Cardiac muscle cell (in vitro differentiated cells and primary cell): ENCODE data around the gene LUZP1. TPM values are rescaled to one million over a fixed set of nuclear protein-coding genes. Genes with fewer than 3 reads are reported as not detected.

Experiments
- DNase-seq, 2 donors: peaks; one replicate each; pipeline versions ENCODE4 v3.0.0 to v3.0.0-alpha.2; 2010 to 2017; ENCODE audit warnings: low read depth in 1 of 2, low spot score in 1 of 2
- H3K27ac ChIP-seq: fragments of 200-600 bp; sonication (generic); 2 replicates; pipeline ENCODE4 v1.5.1; 2016
- H3K27me3 ChIP-seq: fragments of 200-600 bp; sonication (generic); 2 replicates; pipeline ENCODE4 v1.6.0; 2016; ENCODE audit warnings: control low read depth
- H3K36me3 ChIP-seq: fragments of 200-600 bp; sonication (generic); 2 replicates; pipeline ENCODE4 v1.5.1; 2016; ENCODE audit warnings: control low read depth
- H3K4me1 ChIP-seq: fragments of 200-600 bp; sonication (generic); 2 replicates; pipeline ENCODE4 v1.8.1; 2017; ENCODE audit warnings: low read depth, mild to moderate bottlenecking, mixed run types
- H3K4me3 ChIP-seq: fragments of 200-600 bp; sonication (generic); 2 replicates; pipeline ENCODE4 v1.5.1; 2016; ENCODE audit warnings: mild to moderate bottlenecking
- H3K9me3 ChIP-seq: fragments of 200-600 bp; sonication (generic); 2 replicates; pipeline ENCODE4 v1.5.1; 2017; ENCODE audit warnings: low read depth, mild to moderate bottlenecking, control low read depth
- CTCF ChIP-seq: IDR thresholded peaks from 2 replicates; pipeline ENCODE4 v1.5.1; 2012; ENCODE audit warnings: low read depth, mild to moderate bottlenecking, low read length
- polyA plus RNA-seq: library from polyadenylated mRNA; unstranded; fragments of >200 nt; fragmentation: Nextera tagmentation; extraction: Ambion mirVana; gene quantifications from 2 replicates; pipeline ENCODE4 v1.2.1, GENCODE V29; 2016
- total RNA-seq: library from RNA; depleted of rRNA; stranded (reverse); fragments of >200 nt; gene quantifications from 2 replicates; pipeline ENCODE4 v1.2.3, GENCODE V29; 2016

The LUZP1 gene
- total and polyA plus RNA-seq, 2 experiments from 2014 or later: 26.6 to 35.2 TPM

GRCh38 chr1:23177031-23177430 lies 8.4 kb upstream of the LUZP1 start:
- peak overlapping the region; percentile 11 for H3K4me3 ChIP-seq
- DNase-seq: peak in 1 of 2 donors; percentile 21
- no peak for TF ChIP-seq CTCF
- no peaks in the 10 kb centered on the region for H3K9me3 ChIP-seq
- H3K27me3 ChIP-seq: peaks cover 32% of the 10 kb centered on the region
- peaks cover 7% of the 10 kb centered on the region for H3K4me1 ChIP-seq
- H3K27ac ChIP-seq: peak overlapping the region; percentile 24
- no peaks in the 10 kb centered on the region for H3K36me3 ChIP-seq

DNA sequence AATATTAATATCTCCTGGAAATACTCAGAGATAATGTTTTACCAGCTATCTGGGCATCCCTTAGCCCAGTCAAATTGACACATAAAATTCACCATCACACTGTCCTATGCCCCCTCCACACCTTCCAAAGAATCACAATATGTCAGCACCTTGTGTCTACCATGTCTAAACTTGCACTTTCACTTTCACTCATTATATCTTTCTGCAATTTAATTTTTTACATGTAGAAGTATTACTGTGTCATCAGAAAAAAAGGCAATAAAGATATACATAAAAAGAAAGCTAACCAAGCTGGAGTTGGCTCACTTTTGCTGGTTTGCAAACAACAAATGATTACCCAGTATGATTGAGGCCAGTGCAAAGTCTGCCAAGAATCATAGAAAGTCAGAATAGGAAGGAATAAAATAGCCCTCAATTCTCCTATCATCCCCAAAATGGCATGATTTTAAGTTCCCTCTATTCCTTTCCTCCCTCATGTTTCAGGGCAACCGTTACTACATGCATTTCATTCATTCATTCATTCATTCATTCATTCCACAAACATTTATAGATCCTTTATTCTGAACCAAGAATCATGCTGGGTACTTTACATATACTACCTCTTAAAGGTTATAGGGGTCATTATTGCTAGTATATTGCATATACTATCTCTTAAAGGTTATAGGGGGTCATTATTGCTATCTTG lies 5.9 kb upstream of the LUZP1 start:
- no peak for TF ChIP-seq CTCF
- Histone ChIP-seq H3K4me1 (peaks cover 7% of the 10 kb centered on the region), H3K27ac (no peak overlapping the region), H3K9me3 (no peaks in the 10 kb centered on the region), H3K4me3 (no peak overlapping the region), H3K36me3 (no peaks in the 10 kb centered on the region), H3K27me3 (peaks cover 26% of the 10 kb centered on the region)
- DNase-seq: no peak

DNA sequence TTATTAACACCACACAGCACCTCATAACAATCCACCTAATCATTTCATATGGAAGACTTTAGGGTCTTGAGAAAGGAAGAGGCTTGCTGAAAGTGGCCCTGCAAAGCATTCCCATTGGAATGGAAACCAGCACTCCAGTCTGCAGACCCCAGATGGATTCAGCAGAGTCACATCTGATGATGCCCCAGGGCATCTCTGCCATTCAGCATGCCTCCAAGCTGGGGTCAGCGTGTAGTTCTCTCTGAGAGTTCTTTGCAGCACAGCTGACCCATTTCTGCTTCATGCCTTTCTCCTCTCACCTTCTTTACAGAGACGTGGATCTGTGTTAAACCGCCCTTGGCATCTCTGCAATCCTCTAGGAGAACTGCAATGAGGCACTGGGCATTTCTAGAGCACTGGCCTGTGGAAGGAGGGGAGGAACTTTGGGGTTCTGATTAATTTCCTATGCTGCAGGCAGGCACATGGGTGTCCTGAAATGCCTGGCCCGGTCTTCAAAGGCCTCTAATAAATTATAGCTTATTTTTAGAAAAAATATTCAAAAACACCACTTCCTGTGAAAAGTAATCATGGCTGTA lies 2.6 kb upstream of the LUZP1 start:
- H3K27me3 ChIP-seq: peaks cover 18% of the 10 kb centered on the region
- no peak overlapping the region for H3K27ac ChIP-seq
- no peak overlapping the region for H3K4me3 ChIP-seq
- H3K36me3 ChIP-seq: no peaks in the 10 kb centered on the region
- H3K9me3 ChIP-seq: no peaks in the 10 kb centered on the region
- DNase-seq: no peak
- H3K4me1 ChIP-seq: peaks cover 6% of the 10 kb centered on the region
- TF ChIP-seq CTCF: no peak

DNA sequence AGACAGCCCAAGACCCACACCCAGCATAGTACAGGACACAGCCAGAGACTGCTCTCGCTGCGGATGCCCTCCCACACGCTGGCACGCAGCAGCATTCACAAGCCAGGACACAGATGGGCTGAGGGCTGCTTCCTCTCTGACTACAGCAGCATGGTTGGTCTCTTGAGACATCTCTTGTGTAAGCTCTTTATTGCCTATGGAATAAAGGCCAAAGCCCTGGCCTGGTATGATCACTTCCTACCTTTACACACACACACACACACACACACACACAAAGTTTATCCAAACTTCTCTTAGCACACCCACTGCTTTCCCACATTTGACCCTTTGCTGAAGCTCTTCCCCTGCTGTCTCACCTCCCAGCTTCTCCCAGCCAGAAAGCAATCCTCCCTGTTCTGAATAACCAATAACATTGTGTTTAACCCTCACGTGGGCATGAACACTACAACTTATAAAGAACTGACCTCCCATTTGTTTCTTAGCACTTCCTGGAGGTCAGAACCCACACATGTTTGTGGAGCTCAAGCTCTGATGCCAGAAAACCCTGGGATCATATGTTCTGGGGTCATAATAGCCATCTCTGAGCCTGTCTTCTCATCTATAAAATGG lies 1.2 kb upstream of the LUZP1 start:
- H3K4me3 ChIP-seq: no peak overlapping the region
- peaks cover 6% of the 10 kb centered on the region for H3K4me1 ChIP-seq
- peak in 1 of 2 donors; percentile 95 for DNase-seq
- peaks cover 5% of the 10 kb centered on the region for H3K27me3 ChIP-seq
- no peak for TF ChIP-seq CTCF
- H3K27ac ChIP-seq: no peak overlapping the region
- H3K36me3 ChIP-seq: no peaks in the 10 kb centered on the region
- H3K9me3 ChIP-seq: no peaks in the 10 kb centered on the region

DNA sequence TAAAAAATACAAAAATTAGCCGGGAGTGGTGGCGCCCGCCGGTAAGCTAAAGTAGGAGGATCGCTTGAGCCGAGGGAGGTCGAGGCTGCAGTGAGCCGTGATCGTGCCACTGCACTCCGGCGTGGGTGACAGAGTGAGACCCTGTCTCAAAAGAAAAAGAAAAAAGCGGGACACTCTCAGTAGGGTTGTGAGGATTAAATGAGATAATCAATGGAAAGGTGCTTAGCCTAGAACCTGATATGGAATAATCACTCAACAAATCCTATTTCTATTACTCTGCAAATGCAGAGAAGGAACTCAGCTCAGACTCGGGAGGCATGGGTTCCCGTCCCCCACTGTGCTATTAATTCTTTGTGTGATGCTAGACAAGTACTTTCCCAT lies 529 bp upstream of the LUZP1 start:
- no peak for TF ChIP-seq CTCF
- no peaks in the 10 kb centered on the region for H3K36me3 ChIP-seq
- H3K27me3 ChIP-seq: no peaks in the 10 kb centered on the region
- no peak for DNase-seq
- peaks cover 6% of the 10 kb centered on the region for H3K4me1 ChIP-seq
- peak overlapping the region; percentile 78 for H3K4me3 ChIP-seq
- no peak overlapping the region for H3K27ac ChIP-seq
- H3K9me3 ChIP-seq: no peaks in the 10 kb centered on the region
